HepG2 (cell line): Measurements from ENCODE around the gene PRADC1.

ENCODE experiments used
- CBX2 ChIP-seq, 2 experiments: fragments of 200-600 bp in 1 of 2; sonication (generic); formaldehyde crosslinking in 1 of 2; IDR thresholded peaks; 2 replicates each; pipeline versions ENCODE4 v1.7.0 to v1.8.1; 2018 to 2022; ENCODE audit warnings: low read depth in 2 of 2, low read length in 1 of 2, mild to moderate bottlenecking in 1 of 2, missing genetic modification reagents in 1 of 2
- CCAR2 ChIP-seq: fragments of 200-400 bp; formaldehyde crosslinking; optimal IDR thresholded peaks from 2 replicates; pipeline ENCODE3; 2018; ENCODE audit warnings: low read depth, mild to moderate bottlenecking, low read length, moderate library complexity
- CTCF ChIP-seq: sonication (generic); formaldehyde crosslinking; IDR thresholded peaks from 2 replicates; pipeline ENCODE4 v1.5.0; 2020; ENCODE audit warnings: mild to moderate bottlenecking, missing genetic modification reagents, moderate library complexity
- EP300 ChIP-seq, 3 experiments: sonication (generic) in 1 of 3; formaldehyde crosslinking in 1 of 3; IDR thresholded peaks; 2 replicates each; pipeline versions ENCODE4 v1.5.1 to v1.6.1; 2011 to 2020; ENCODE audit warnings: low read depth in 2 of 3, low read length in 2 of 3, borderline replicate concordance in 1 of 3, improper control_type of control experiment in 1 of 3, mild to moderate bottlenecking in 1 of 3, missing genetic modification reagents in 1 of 3, moderate library complexity in 1 of 3
- KDM5A ChIP-seq: fragments of 200-600 bp; sonication (generic); IDR thresholded peaks from 2 replicates; pipeline ENCODE4 v1.7.0; 2018; ENCODE audit warnings: antibody characterized with exemption, mild to moderate bottlenecking, low read length, borderline replicate concordance
- MTA3 ChIP-seq: sonication (generic); formaldehyde crosslinking; IDR thresholded peaks from 2 replicates; pipeline ENCODE4 v1.4.0; 2020; ENCODE audit warnings: missing genetic modification reagents
- RAD21 ChIP-seq: fragments of 450-650 bp; formaldehyde crosslinking; IDR thresholded peaks from 2 replicates; pipeline ENCODE4 v1.5.0; 2020; ENCODE audit warnings: mild to moderate bottlenecking
- ZNF326 ChIP-seq: sonication (generic); formaldehyde crosslinking; IDR thresholded peaks from 2 replicates; pipeline ENCODE4 v1.4.0; 2020; ENCODE audit warnings: missing genetic modification reagents, borderline replicate concordance
- ZNF362 ChIP-seq: sonication (generic); formaldehyde crosslinking; IDR thresholded peaks from 2 replicates; pipeline ENCODE4 v1.4.0; 2020; ENCODE audit warnings: missing genetic modification reagents, mild to moderate bottlenecking, borderline replicate concordance
- ZNF605 ChIP-seq: sonication (generic); formaldehyde crosslinking; IDR thresholded peaks from 2 replicates; pipeline ENCODE4 v1.8.0; 2022; ENCODE audit warnings: mild to moderate bottlenecking, missing genetic modification reagents
- ZZZ3 ChIP-seq: sonication (generic); formaldehyde crosslinking; IDR thresholded peaks from 2 replicates; pipeline ENCODE4 v1.4.0; 2020; ENCODE audit warnings: missing genetic modification reagents, mild to moderate bottlenecking, borderline replicate concordance

DNA sequence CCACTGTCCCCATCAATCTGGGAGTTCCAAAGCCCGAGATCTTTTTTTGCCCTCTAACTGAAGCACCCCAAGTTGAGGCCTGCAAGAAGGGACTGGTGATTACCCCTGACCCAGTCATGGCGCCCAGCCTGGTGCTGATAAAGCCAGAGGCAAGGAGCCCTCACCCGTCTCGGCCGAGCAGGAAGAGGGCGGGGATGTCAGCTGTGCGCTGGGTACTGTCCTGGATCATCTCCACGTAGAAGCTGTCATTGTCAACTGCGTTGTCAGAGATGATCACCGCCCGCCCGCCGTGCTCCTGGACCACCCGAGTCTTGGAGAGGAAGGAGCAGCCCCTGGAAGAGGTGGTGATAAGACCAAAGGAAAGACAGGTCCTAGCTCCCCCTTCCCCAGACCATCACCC is 4.4 kb downstream of the PRADC1 start:
- TF ChIP-seq CCAR2 (no peak), ZNF605 (CRISPR knock-in tag) (no peak), ZZZ3 (CRISPR knock-in tag) (no peak), CBX2 (IDR thresholded peaks at IDR 0.05; ENCODE audit: low read depth, low read length) (no peak), CBX2 (CRISPR knock-in tag; IDR thresholded peaks at IDR 0.05; ENCODE audit: low read depth) (no peak), KDM5A (no peak), CTCF (CRISPR knock-in tag) (no peak), ZNF326 (no peak), EP300 (IDR thresholded peaks at IDR 0.05; ENCODE audit: low read depth in 2 of 2, low read length in 2 of 2) (no peak), EP300 (CRISPR knock-in tag; IDR thresholded peaks at IDR 0.05; ENCODE audit: borderline replicate concordance) (no peak), MTA3 (CRISPR knock-in tag) (no peak), ZNF362 (CRISPR knock-in tag) (no peak), RAD21 (CRISPR knock-in tag) (no peak)
